KG1 (cell line): ENCODE results near the gene TREML1.
"Not testable (repeated sequence)": the region's sequence is repeated elsewhere in the genome, so short reads cannot be mapped to it uniquely, and the experiment has no call there.

Experiments used
- DNase-seq: peaks from one replicate; lab custom pipeline; 2025; lab: John Stamatoyannopoulos, UW

TREML1 gene

GRCh38 chr6:41147917-41148316 lies 6.2 kb downstream of the TREML1 start:
- no peak for DNase-seq

GRCh38 chr6:41136911-41137310 lies 17.2 kb downstream of the TREML1 start:
- no peak for DNase-seq

DNA sequence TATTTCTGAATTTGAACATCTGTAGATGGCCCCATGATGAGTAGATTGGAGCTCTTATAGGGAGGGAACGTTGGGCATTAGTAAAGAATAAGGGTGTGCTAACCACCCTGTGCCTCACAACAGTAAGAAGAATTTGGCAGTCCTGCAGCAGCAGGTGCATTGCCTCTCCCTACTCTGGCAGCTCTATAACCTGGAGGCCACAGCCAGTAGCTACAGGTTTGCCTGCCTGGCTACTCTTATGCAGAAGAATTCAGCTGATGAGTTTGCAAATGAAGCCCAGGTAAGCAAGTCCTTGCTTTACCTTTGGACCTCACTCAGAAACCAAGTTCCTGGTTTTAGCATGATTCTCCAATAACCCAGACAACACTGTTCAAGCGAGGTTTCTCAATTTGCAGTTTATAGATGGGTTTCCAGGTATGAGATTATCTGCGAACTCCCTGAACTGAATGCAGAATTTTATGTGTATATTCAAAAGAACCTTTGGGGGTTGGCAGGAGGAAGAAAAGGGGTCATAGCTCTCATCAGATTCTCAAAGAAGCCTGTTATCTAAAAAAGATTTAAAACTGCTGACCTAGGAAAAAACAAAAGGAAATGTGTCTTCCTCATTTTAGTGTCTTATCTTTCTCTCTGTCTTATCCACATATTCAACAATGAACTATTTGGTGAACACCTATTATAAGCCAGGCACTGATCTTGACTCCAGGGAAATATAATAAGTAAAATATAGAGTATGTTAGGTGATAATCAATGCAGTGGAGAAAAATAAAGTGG lies 18.9 kb downstream of the TREML1 start:
- DNase-seq: no peak

DNA sequence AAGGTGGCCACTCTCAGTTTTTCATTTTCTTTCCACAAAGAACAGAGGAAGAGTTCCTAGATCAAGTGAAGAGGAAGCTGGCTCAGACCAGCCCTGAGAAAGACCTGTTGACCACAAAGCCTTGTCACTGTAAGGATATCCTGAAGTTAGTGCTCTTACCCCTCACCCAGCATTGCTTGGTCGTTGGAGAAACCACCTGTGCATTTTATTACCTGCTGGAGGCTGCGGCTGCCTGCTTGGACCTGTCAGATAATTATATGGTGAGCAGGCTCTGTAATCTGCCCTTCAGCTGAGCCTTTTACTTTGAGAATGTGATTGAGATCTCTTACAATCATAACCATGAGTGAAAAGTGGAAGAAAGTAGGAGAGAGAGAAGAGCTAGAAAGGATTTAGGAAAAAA lies 21.9 kb downstream of the TREML1 start:
- DNase-seq: no peak

DNA sequence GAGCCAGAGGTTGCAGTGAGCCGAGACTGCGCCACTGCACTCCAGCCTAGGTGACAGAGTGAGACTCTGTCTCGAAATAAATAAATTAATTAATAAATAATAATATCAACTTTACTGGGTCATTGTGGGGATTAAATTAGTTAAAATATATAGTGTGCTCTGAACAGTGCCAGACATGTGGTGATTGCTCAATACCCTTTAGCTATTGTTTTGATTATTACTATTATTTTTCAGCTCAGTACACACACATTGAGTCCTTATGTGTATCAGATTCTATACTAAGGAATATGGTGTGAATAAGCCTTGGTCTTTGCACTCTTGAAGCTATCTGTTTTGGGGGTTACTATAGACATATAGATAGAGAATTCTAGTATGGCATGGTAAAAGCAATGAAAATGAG lies 28.9 kb downstream of the TREML1 start:
- no peak for DNase-seq

- no peak for DNase-seq
Observed at GRCh38 chr6:41122918-41123317, 31.2 kb downstream of the TREML1 start.

GRCh38 chr6:41122373-41122772 lies 31.8 kb downstream of the TREML1 start:
- no peak for DNase-seq

DNA sequence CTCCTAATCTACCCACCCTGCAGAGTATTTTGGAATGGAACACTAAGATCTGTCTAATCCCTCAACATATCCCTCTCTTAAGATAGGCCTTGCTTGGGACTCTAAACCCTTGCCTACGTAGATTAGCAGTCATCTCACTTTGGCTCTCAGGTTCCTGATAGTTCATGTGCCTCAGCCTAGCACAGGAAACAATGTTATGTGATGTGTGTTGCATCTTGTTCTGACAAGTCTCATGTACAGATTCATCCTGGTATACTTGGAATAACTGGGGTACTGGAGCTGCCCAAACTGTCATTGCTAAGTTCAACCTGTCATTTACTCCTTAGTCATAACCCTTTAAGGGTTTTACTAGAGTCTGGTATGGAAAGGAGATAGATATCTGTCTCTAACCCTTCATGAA lies 34.1 kb downstream of the TREML1 start:
- no peak for DNase-seq

- no peak for DNase-seq
Observed at GRCh38 chr6:41119508-41119907, 34.6 kb downstream of the TREML1 start.

- not testable (repeated sequence) for DNase-seq
Observed at GRCh38 chr6:41115027-41115426, 39.1 kb downstream of the TREML1 start.

DNA sequence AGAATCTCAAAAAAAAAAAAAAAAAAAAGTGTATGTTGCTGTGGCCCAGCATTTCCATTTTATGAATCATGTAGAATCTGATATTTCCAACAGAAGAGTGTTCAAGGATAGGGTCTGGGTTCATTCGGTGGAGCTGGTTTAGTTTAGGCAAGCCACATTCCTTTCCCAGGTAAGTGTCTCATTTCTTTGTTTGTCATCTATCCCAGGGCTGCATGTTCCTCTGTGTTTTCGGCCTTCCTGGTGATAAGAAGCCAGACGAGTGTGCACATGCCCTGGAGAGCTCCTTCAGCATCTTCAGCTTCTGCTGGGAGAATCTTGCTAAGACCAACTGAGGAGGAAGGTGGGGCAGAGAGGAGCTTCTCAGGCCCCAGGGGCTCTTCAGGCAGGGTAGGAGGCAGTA lies 43.1 kb downstream of the TREML1 start:
- no peak for DNase-seq

DNA sequence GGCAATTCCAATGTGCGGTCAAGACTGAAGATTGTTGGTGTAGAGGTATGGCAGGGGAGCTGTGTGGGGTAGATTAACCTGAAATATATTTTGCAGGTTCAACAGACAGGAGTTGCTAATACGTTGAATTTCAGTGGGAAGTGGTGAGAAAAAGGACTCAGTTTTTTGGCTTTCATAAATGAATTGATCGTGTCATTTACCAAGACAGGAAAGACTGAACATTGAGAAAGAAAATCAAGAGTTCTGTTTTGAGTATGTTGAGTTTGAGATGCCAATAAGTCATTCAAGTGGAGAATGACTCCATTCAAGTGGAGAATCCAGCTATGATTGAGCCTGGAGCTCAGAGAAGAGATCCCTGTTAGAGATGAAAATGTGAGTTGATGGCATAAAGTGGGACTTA lies 50.3 kb downstream of the TREML1 start:
- no peak for DNase-seq

- DNase-seq: no peak
Observed at GRCh38 chr6:41100871-41101287, 53.3 kb downstream of the TREML1 start.
